ENCODE measurements around the gene ABCA13.

ABCA13 gene

GRCh38 chr7:48635796-48636195 is 464.5 kb downstream of the ABCA13 start (continued):
- no peak for TF ChIP-seq RBAK (tag by site-specific recombination; IDR thresholded peaks at IDR 0.05)

DNA sequence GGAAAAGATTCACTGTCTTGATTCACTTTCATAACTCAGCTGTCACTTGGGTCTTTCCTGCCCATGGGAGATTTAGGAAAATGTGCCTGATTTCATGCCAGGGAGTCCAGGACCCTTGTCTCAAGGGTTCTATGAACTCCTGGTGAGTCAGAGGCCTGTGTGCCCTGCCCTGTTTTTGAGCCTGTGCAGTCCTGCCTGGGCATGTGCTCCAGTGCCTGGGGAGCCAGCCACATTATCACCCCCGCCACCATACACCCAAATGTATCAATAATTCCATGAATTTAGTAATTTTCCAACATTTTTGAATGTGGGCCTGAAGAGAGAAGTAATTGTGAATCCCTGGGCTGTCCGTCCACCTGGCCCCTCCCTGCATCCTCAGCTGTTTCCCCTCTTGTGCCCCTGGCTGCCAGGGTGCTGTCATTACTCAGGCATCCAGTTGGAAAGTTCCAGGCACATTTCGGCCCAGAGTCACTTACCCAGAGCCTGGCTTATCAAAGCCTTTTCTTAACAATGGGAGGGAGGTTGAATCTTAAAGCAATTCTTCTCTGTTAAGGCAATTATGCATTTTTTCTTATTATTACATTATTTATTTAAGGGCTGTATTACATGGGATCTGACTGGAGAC is 465.2 kb downstream of the ABCA13 start:
- no peaks in the 10 kb centered on the region for H3K9me3 ChIP-seq (ENCODE audit: control insufficient read depth, insufficient read depth, low read depth, low read length)
- H3K4me3 ChIP-seq (ENCODE audit: low read depth, low read length): no peak overlapping the region
- POLR2A ChIA-PET: no interaction called here
- H3K36me3 ChIP-seq (ENCODE audit: control insufficient read depth in 2 of 2, insufficient read depth in 1 of 2, low read length in 2 of 2): no peaks in the 10 kb centered on the region
- TF ChIP-seq KLF1 (tag by site-specific recombination; IDR thresholded peaks at IDR 0.05): no peak
- TF ChIP-seq PRDM2 (tag by site-specific recombination; IDR thresholded peaks at IDR 0.05; ENCODE audit: borderline replicate concordance): no peak
- TF ChIP-seq ZNF549 (tag by site-specific recombination; IDR thresholded peaks at IDR 0.05): no peak
- no peak for TF ChIP-seq ZBTB21 (tag by site-specific recombination; IDR thresholded peaks at IDR 0.05)
- H3K4me1 ChIP-seq (ENCODE audit: control insufficient read depth, insufficient read depth, low read length): 0 out of 2 replicates have a peak, but pooled peaks cover 2% of the 10 kb centered on the region
- CTCF ChIA-PET: no interaction called here
- H3K27ac ChIP-seq (ENCODE audit: extremely low read depth, low read depth, low read length): no peak overlapping the region

- TF ChIP-seq ZNF677 (tag by site-specific recombination; IDR thresholded peaks at IDR 0.05) (no peak), KLF9 (tag by site-specific recombination; IDR thresholded peaks at IDR 0.05; ENCODE audit: low read depth) (no peak), ZNF580 (tag by site-specific recombination; IDR thresholded peaks at IDR 0.05) (no peak), ZNF785 (tag by site-specific recombination; IDR thresholded peaks at IDR 0.05) (no peak), TCF7L2 (IDR thresholded peaks at IDR 0.05; ENCODE audit: borderline replicate concordance, low read depth, low read length) (no peak), OSR2 (tag by site-specific recombination; IDR thresholded peaks at IDR 0.05) (no peak), GLI2 (tag by site-specific recombination; IDR thresholded peaks at IDR 0.05; ENCODE audit: borderline replicate concordance, low read depth) (no peak), KLF16 (tag by site-specific recombination; IDR thresholded peaks at IDR 0.05) (no peak), PRDM6 (tag by site-specific recombination; IDR thresholded peaks at IDR 0.05) (no peak), ZNF555 (tag by site-specific recombination; conservative IDR thresholded peaks at IDR 0.05) (no peak), ZNF311 (tag by site-specific recombination; IDR thresholded peaks at IDR 0.05; ENCODE audit: borderline replicate concordance) (no peak), ZNF239 (tag by site-specific recombination; IDR thresholded peaks at IDR 0.05) (no peak)
- TF ChIP-seq, protein P1, sequence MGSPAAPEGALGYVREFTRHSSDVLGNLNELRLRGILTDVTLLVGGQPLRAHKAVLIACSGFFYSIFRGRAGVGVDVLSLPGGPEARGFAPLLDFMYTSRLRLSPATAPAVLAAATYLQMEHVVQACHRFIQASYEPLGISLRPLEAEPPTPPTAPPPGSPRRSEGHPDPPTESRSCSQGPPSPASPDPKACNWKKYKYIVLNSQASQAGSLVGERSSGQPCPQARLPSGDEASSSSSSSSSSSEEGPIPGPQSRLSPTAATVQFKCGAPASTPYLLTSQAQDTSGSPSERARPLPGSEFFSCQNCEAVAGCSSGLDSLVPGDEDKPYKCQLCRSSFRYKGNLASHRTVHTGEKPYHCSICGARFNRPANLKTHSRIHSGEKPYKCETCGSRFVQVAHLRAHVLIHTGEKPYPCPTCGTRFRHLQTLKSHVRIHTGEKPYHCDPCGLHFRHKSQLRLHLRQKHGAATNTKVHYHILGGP (tag by site-specific recombination; IDR thresholded peaks at IDR 0.05): no peak
- Histone ChIP-seq H3K9me3 (ENCODE audit: control insufficient read depth, insufficient read depth, low read depth, low read length) (no peaks in the 10 kb centered on the region), H3K36me3 (ENCODE audit: control insufficient read depth in 2 of 2, insufficient read depth in 1 of 2, low read length in 2 of 2) (no peaks in the 10 kb centered on the region), H3K4me3 (ENCODE audit: low read depth, low read length) (no peak overlapping the region), H3K27ac (ENCODE audit: extremely low read depth, low read depth, low read length) (no peak overlapping the region), H3K4me1 (ENCODE audit: control insufficient read depth, insufficient read depth, low read length) (0 out of 2 replicates have a peak, but pooled peaks cover 2% of the 10 kb centered on the region)
- ChIA-PET CTCF (interaction anchor here (0.7 kb wide), 1 partner anchor 106 kb away, joined by 3 read pairs; no protein-coding TSS in a partner anchor), POLR2A (interaction anchor here (0.6 kb wide), 1 partner anchor 9 kb away, joined by 6 read pairs; no protein-coding TSS in a partner anchor)
These were observed 466.1 kb downstream of the ABCA13 start for GRCh38 chr7:48637382-48637781.
